ENCODE results near the gene ZNF462. TPM values are rescaled to one million over a fixed set of nuclear protein-coding genes. Genes with fewer than 3 reads are reported as not detected.

The ZNF462 gene
- total RNA-seq, 2 experiments from 2014 or later, result 1.1 to 1.3 TPM

GRCh38 chr9:107039542-107039941, 176.6 kb downstream of the ZNF462 start:
- ATAC-seq (ENCODE audit: poor library complexity) (no peak), DNase-seq (no peak)
- Histone ChIP-seq H3K27me3 (ENCODE audit: control insufficient read depth in 1 of 2, insufficient read depth in 2 of 2, low read length in 2 of 2) (no peaks in the 10 kb centered on the region), H3K4me3 (ENCODE audit: low read length) (no peak overlapping the region), H3K9me3 (ENCODE audit: control insufficient read depth in 1 of 2, insufficient read depth in 1 of 2, low read length in 2 of 2) (no peaks in the 10 kb centered on the region), H3K36me3 (ENCODE audit: insufficient read depth, low read length) (no peaks in the 10 kb centered on the region), H3K4me1 (ENCODE audit: insufficient read depth, low read length) (no peaks in the 10 kb centered on the region), H3K27ac (ENCODE audit: low read depth in 1 of 2, low read length in 2 of 2) (no peak overlapping the region)
- CTCF ChIA-PET, result no interaction called here
- Mint-ChIP-seq H3K4me1 (ENCODE audit: low read depth) (no peaks in the 10 kb centered on the region), H3K36me3 (ENCODE audit: low read depth) (no peaks in the 10 kb centered on the region), H3K4me3 (no peak overlapping the region), H3K27ac (no peak overlapping the region), H3K9me3 (no peaks in the 10 kb centered on the region), H3K27me3 (no peaks in the 10 kb centered on the region)
- intact Hi-C loops (cut with DNase I, micrococcal nuclease), result no loop called here
- TF ChIP-seq CTCF (IDR thresholded peaks at IDR 0.05), result no peak
- POLR2A ChIA-PET, result no interaction called here

- ChIA-PET POLR2A (no interaction called here), CTCF (no interaction called here)
- Mint-ChIP-seq H3K4me1 (ENCODE audit: low read depth) (no peaks in the 10 kb centered on the region), H3K27ac (no peak overlapping the region), H3K9me3 (no peaks in the 10 kb centered on the region), H3K27me3 (no peaks in the 10 kb centered on the region), H3K36me3 (ENCODE audit: low read depth) (no peaks in the 10 kb centered on the region), H3K4me3 (no peak overlapping the region)
- no peak for TF ChIP-seq CTCF (IDR thresholded peaks at IDR 0.05)
- H3K27me3 ChIP-seq (ENCODE audit: control insufficient read depth in 1 of 2, insufficient read depth in 2 of 2, low read length in 2 of 2), result no peaks in the 10 kb centered on the region
- ATAC-seq (ENCODE audit: poor library complexity), result no peak
- peaks cover 0 to 3% of the 10 kb centered on the region in 2 experiments for H3K9me3 ChIP-seq (ENCODE audit: control insufficient read depth in 1 of 2, insufficient read depth in 1 of 2, low read length in 2 of 2)
- DNase-seq, result no peak
- no peaks in the 10 kb centered on the region for H3K36me3 ChIP-seq (ENCODE audit: insufficient read depth, low read length)
- intact Hi-C loops (cut with DNase I, micrococcal nuclease), result no loop called here
- no peak overlapping the region for H3K4me3 ChIP-seq (ENCODE audit: low read length)
- no peaks in the 10 kb centered on the region for H3K4me1 ChIP-seq (ENCODE audit: insufficient read depth, low read length)
- no peak overlapping the region for H3K27ac ChIP-seq (ENCODE audit: low read depth in 1 of 2, low read length in 2 of 2)
These were observed 179.6 kb downstream of the ZNF462 start for GRCh38 chr9:107042606-107043005.

- Histone ChIP-seq H3K27ac (ENCODE audit: low read depth in 1 of 2, low read length in 2 of 2) (no peak overlapping the region), H3K4me1 (ENCODE audit: insufficient read depth, low read length) (no peaks in the 10 kb centered on the region), H3K4me3 (ENCODE audit: low read length) (no peak overlapping the region), H3K9me3 (ENCODE audit: control insufficient read depth in 1 of 2, insufficient read depth in 1 of 2, low read length in 2 of 2) (peaks cover 0 to 3% of the 10 kb centered on the region in 2 experiments), H3K36me3 (ENCODE audit: insufficient read depth, low read length) (no peaks in the 10 kb centered on the region), H3K27me3 (ENCODE audit: control insufficient read depth in 1 of 2, insufficient read depth in 2 of 2, low read length in 2 of 2) (peaks cover 0 to 3% of the 10 kb centered on the region in 2 experiments)
- no peak for TF ChIP-seq CTCF (IDR thresholded peaks at IDR 0.05)
- Mint-ChIP-seq H3K9me3 (no peaks in the 10 kb centered on the region), H3K36me3 (ENCODE audit: low read depth) (no peaks in the 10 kb centered on the region), H3K4me1 (ENCODE audit: low read depth) (no peaks in the 10 kb centered on the region), H3K27ac (no peak overlapping the region), H3K27me3 (no peaks in the 10 kb centered on the region), H3K4me3 (no peak overlapping the region)
- ChIA-PET CTCF (no interaction called here), POLR2A (no interaction called here)
- DNase-seq, result no peak
- intact Hi-C loops (cut with DNase I, micrococcal nuclease), result no loop called here
- no peak for ATAC-seq (ENCODE audit: poor library complexity)
These were observed 180.9 kb downstream of the ZNF462 start for GRCh38 chr9:107043886-107044285.
